Measurements from ENCODE around the gene LRRC61.

DNA sequence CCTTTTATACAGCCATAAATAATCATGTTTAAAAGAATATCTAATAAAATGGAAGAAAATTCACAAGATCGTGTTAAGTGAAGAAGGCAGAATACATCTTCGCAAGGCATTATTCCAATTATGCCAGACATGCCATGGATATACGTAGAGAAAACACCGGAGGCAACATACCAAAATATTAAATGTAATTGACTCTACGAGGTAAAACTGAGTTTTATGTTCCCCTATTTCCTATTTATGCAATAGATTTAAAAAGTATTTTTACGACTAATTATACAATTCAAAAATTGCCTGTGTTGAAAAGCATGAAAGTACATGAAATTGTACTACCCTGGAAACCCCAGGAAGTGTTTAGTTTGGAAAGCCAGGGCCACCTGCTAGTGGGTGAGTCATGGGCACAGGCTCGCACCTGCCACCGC, 44.5 kb downstream of the LRRC61 start:
- TF ChIP-seq, protein P1, sequence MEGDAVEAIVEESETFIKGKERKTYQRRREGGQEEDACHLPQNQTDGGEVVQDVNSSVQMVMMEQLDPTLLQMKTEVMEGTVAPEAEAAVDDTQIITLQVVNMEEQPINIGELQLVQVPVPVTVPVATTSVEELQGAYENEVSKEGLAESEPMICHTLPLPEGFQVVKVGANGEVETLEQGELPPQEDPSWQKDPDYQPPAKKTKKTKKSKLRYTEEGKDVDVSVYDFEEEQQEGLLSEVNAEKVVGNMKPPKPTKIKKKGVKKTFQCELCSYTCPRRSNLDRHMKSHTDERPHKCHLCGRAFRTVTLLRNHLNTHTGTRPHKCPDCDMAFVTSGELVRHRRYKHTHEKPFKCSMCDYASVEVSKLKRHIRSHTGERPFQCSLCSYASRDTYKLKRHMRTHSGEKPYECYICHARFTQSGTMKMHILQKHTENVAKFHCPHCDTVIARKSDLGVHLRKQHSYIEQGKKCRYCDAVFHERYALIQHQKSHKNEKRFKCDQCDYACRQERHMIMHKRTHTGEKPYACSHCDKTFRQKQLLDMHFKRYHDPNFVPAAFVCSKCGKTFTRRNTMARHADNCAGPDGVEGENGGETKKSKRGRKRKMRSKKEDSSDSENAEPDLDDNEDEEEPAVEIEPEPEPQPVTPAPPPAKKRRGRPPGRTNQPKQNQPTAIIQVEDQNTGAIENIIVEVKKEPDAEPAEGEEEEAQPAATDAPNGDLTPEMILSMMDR (conservative IDR thresholded peaks at IDR 0.05; ENCODE audit: low read depth, low read length): no peak
- no peak for TF ChIP-seq EZH2 (IDR thresholded peaks at IDR 0.05; ENCODE audit: borderline replicate concordance, low read depth, low read length, poor library complexity, severe bottlenecking)
